Measurements from ENCODE around the gene CD69.

Gene CD69

DNA sequence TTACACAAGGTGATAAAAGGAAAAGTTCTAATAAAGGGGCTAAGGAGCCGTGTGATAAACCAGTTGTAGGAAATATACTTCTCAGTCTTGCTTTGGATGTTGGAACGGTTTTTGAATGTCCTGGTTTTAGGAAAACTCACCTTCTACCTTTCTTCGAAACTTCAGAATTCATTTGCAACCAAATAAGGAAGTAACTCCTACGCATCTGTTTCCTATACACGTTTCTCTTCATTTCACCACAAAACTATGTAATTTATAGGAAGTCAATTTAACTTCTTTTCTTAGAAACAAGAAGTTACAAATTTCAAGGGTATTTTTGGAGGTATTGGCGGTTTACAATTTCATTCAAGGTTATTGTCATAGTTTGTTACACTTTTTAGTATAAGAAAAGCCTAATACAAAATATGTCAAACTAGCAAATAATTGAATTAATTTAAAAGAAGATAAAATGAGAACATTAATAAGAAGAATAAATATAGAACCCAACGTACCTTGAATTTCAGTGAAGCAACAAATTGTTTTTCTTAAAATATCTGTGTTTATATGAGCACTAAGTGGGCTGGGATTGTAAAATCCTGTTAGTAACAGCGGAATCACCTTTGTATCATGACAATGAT is 33.2 kb upstream of the CD69 start:
- H3K27me3 ChIP-seq (ENCODE audit: low read depth, low read length) = no peaks in the 10 kb centered on the region
- no peak overlapping the region for H2AFZ ChIP-seq (ENCODE audit: low read depth, low read length)
- H3K9ac ChIP-seq (ENCODE audit: low read length) = peak overlapping the region; percentile 42; the same call in 1 of the 2 replicates
- TF ChIP-seq, protein P1, sequence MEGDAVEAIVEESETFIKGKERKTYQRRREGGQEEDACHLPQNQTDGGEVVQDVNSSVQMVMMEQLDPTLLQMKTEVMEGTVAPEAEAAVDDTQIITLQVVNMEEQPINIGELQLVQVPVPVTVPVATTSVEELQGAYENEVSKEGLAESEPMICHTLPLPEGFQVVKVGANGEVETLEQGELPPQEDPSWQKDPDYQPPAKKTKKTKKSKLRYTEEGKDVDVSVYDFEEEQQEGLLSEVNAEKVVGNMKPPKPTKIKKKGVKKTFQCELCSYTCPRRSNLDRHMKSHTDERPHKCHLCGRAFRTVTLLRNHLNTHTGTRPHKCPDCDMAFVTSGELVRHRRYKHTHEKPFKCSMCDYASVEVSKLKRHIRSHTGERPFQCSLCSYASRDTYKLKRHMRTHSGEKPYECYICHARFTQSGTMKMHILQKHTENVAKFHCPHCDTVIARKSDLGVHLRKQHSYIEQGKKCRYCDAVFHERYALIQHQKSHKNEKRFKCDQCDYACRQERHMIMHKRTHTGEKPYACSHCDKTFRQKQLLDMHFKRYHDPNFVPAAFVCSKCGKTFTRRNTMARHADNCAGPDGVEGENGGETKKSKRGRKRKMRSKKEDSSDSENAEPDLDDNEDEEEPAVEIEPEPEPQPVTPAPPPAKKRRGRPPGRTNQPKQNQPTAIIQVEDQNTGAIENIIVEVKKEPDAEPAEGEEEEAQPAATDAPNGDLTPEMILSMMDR (IDR thresholded peaks at IDR 0.05; ENCODE audit: low read depth, low read length) = no peak
- TF ChIP-seq EZH2phosphoT487 (IDR thresholded peaks at IDR 0.05; ENCODE audit: low read depth) = no peak
- peak overlapping the region; percentile 88 for H3K4me2 ChIP-seq (ENCODE audit: low read length)
- H3K4me1 ChIP-seq (ENCODE audit: low read length) = peaks cover 67% of the 10 kb centered on the region
- H3K36me3 ChIP-seq (replicated peaks; ENCODE audit: low read depth, low read length) = no peaks in the 10 kb centered on the region
- H3K9me3 ChIP-seq (ENCODE audit: insufficient read depth, low read length) = no peaks in the 10 kb centered on the region
- peak overlapping the region; percentile 60 for H3K4me3 ChIP-seq (ENCODE audit: low read length)
- peak overlapping the region; percentile 52 for H3K27ac ChIP-seq (ENCODE audit: low read length)
- no peaks in the 10 kb centered on the region for H3K79me2 ChIP-seq (ENCODE audit: low read length)
- no peaks in the 10 kb centered on the region for H4K20me1 ChIP-seq (ENCODE audit: insufficient read depth, low read length)

DNA sequence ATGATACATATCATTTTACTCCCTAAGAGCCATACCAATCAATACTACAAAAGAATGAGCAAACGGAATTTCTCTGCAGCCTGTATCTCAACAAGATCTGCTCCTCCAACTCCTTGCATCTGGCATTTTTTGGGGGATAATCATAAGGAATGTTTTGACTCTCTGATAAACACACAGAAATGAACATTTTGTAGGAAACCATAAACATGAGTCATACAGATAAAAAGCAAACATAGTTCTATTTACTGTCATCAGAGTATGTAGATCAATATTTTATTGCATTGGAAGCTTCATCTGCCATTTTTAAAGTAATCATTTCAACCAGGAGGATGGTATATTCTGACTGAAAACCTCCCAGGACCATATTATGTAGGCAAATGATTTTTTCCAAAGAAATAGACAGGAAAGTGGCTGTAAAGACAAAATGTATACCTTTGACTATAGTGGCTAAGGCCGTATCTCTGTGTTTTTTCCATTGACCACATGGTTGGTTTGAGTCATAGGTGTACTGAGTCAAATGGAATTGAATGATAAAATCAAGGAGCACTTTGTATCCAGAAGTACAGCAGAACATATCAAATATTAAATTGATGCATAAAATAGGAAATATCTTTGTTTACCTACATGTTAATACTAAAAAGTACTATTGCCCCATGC is 32.4 kb upstream of the CD69 start:
- Histone ChIP-seq H3K27me3 (ENCODE audit: low read depth, low read length) (no peaks in the 10 kb centered on the region), H3K79me2 (ENCODE audit: low read length) (no peaks in the 10 kb centered on the region), H3K4me2 (ENCODE audit: low read length) (peak overlapping the region; percentile 88), H4K20me1 (ENCODE audit: insufficient read depth, low read length) (no peaks in the 10 kb centered on the region), H3K4me1 (ENCODE audit: low read length) (peaks cover 67% of the 10 kb centered on the region), H3K27ac (ENCODE audit: low read length) (no peak overlapping the region), H2AFZ (ENCODE audit: low read depth, low read length) (no peak overlapping the region), H3K36me3 (replicated peaks; ENCODE audit: low read depth, low read length) (no peaks in the 10 kb centered on the region), H3K4me3 (ENCODE audit: low read length) (no peak overlapping the region), H3K9me3 (ENCODE audit: insufficient read depth, low read length) (no peaks in the 10 kb centered on the region), H3K9ac (ENCODE audit: low read length) (no peak overlapping the region)
- TF ChIP-seq, protein P1 (IDR thresholded peaks at IDR 0.05; ENCODE audit: low read depth, low read length) = no peak
- no peak for TF ChIP-seq EZH2phosphoT487 (IDR thresholded peaks at IDR 0.05; ENCODE audit: low read depth)

DNA sequence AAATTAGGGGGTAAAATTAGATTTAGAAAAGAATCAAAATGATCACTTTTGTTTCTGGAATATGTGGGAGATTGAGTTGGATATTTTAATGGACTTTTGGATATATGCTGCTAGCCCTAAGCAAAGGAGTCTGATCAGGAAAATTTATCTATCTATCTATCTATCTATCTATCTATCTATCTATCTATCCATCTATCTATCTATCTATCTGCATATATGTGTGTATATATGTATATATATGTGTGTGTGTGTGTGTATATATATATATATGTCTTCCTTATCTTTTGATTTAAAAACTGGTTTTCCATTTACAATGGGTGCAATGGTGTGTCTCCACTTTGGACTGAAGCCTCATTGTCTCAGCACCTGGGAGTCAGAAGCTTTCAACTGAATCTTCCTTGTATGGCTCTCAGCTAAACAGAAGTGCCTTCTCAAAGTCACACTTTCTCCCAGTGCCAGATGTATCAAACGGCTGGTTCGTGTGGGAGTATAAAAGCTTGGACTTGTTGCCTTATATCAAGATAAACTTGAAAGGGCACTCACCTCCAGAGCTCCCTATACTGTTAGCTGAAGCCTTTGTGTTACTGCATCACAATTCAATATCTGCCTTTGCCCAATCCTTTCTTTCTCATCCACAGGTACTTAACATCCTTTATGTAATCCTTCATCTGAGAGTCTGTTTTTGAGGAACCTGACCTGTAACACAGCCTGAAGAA is 31.6 kb upstream of the CD69 start:
- peaks cover 61% of the 10 kb centered on the region for H3K4me1 ChIP-seq (ENCODE audit: low read length)
- H3K4me3 ChIP-seq (ENCODE audit: low read length) = no peak overlapping the region
- H3K4me2 ChIP-seq (ENCODE audit: low read length) = no peak overlapping the region
- H3K9ac ChIP-seq (ENCODE audit: low read length) = no peak overlapping the region
- H3K27ac ChIP-seq (ENCODE audit: low read length) = no peak overlapping the region
- H3K27me3 ChIP-seq (ENCODE audit: low read depth, low read length) = no peaks in the 10 kb centered on the region
- H3K36me3 ChIP-seq (replicated peaks; ENCODE audit: low read depth, low read length) = no peaks in the 10 kb centered on the region
- no peak overlapping the region for H2AFZ ChIP-seq (ENCODE audit: low read depth, low read length)
- no peaks in the 10 kb centered on the region for H3K9me3 ChIP-seq (ENCODE audit: insufficient read depth, low read length)
- no peak for TF ChIP-seq EZH2phosphoT487 (IDR thresholded peaks at IDR 0.05; ENCODE audit: low read depth)
- TF ChIP-seq, protein P1 (IDR thresholded peaks at IDR 0.05; ENCODE audit: low read depth, low read length) = no peak
- H3K79me2 ChIP-seq (ENCODE audit: low read length) = no peaks in the 10 kb centered on the region
- no peaks in the 10 kb centered on the region for H4K20me1 ChIP-seq (ENCODE audit: insufficient read depth, low read length)

Measured in OCI-LY3 (cell line).